Esophagus muscularis mucosa (tissue), 4 donors: ENCODE results near the gene SLC35F4. TPM values are rescaled to one million over a fixed set of nuclear protein-coding genes. Genes with fewer than 3 reads are reported as not detected.

ENCODE experiments used
- DNase-seq: peaks from one replicate; pipeline ENCODE4 v3.0.0-alpha.2; 2017; ENCODE audit errors: extremely low spot score
- H3K27ac ChIP-seq, 4 donors: fragments of 200-600 bp; sonication (generic); replicated peaks in 1 of 4; 1 replicate in 3 of 4; 2 replicates in 1 of 4; pipeline ENCODE4 v1.5.1; 2016 to 2019; ENCODE audit warnings: mild to moderate bottlenecking in 1 of 4
- H3K27me3 ChIP-seq, 4 donors: fragments of 200-600 bp; sonication (generic); one replicate each; pipeline versions ENCODE4 v1.5.1 to v1.6.0; 2016 to 2019
- H3K36me3 ChIP-seq, 4 donors: fragments of 200-600 bp; sonication (generic); one replicate each; pipeline ENCODE4 v1.5.1; 2016 to 2019
- H3K4me1 ChIP-seq, 4 donors: fragments of 200-600 bp; sonication (generic); one replicate each; pipeline ENCODE4 v1.5.1; 2016 to 2019
- H3K4me3 ChIP-seq, 4 donors: fragments of 200-600 bp; sonication (generic); 1 replicate in 2 of 4; 2 replicates in 2 of 4; pipeline ENCODE4 v1.5.1; 2016 to 2019; ENCODE audit warnings: mild to moderate bottlenecking in 4 of 4, moderate library complexity in 1 of 4
- H3K9me3 ChIP-seq, 4 donors: fragments of 200-600 bp; sonication (generic); 1 replicate in 3 of 4; 2 replicates in 1 of 4; pipeline ENCODE4 v1.5.1; 2016 to 2019
- EP300 ChIP-seq: sonication (generic); formaldehyde crosslinking; IDR thresholded peaks from one replicate; pipeline ENCODE4 v1.6.1; 2017; ENCODE audit warnings: antibody characterized with exemption
- POLR2A ChIP-seq: fragments of 450-650 bp; IDR thresholded peaks from one replicate; pipeline ENCODE4 v1.6.1; 2017; ENCODE audit warnings: antibody characterized with exemption, moderate library complexity, mild to moderate bottlenecking, low read depth
- POLR2AphosphoS5 ChIP-seq, 2 donors: sonication (generic); formaldehyde crosslinking; IDR thresholded peaks; one replicate each; pipeline ENCODE4 v1.6.1; 2017; ENCODE audit warnings: antibody characterized with exemption in 2 of 2
- WGBS: methylation state at CpG from one replicate; pipeline ENCODE4 v1.1.5; 2018; 5-methylcytosine and 5-hydroxymethylcytosine counted together
- intact Hi-C: fragments of 100-400 bp; cut with DNase I; formaldehyde crosslinking; loops from one replicate; pipeline ENCODE4 v1.15.1; 2023
- total RNA-seq, 4 donors: library from RNA; depleted of rRNA; stranded (reverse); fragments of >200 nt; gene quantifications; one replicate each; pipeline versions ENCODE4 v1.1.0 to v1.2.1, GENCODE V29; 2016
- TF ChIP-seq, protein P1 (sequence below), 3 experiments: fragments of 200-600 bp in 2 of 3; fragments of 450-650 bp in 1 of 3; sonication (generic) in 2 of 3; IDR thresholded peaks; one replicate each; pipeline ENCODE4 v1.5.1; 2017 to 2019; ENCODE audit warnings: antibody characterized with exemption in 3 of 3, mild to moderate bottlenecking in 2 of 3, moderate library complexity in 1 of 3

The SLC35F4 gene
- total RNA-seq, 4 donors from 2014 or later, result 0.42 TPM; not detected in 3

DNA sequence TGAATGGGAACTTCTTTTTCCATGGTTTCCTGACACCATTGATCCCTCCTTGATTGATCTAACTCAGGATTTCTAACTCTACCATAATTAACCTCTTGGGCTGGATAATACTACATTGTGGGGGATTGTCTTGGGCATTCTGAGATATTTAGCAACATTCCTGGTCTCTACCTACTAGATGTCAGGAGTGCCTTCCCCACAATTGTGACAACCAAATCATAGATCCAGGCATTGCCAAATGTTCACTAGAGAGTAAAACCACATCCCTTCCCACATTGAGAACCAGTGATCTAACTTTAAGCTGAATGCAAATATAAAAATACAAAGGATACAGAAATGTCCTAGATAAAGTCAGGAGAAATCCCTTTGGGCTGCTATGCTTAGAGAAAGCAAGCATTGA is 335.3 kb downstream of the SLC35F4 start:
- H3K4me3 ChIP-seq, result no peak overlapping the region
- no peak for DNase-seq
- no peaks in the 10 kb centered on the region for H3K4me1 ChIP-seq
- H3K27me3 ChIP-seq, result no peaks in the 10 kb centered on the region
- H3K27ac ChIP-seq, result no peak overlapping the region
- H3K36me3 ChIP-seq, result no peaks in the 10 kb centered on the region
- TF ChIP-seq, protein P1, sequence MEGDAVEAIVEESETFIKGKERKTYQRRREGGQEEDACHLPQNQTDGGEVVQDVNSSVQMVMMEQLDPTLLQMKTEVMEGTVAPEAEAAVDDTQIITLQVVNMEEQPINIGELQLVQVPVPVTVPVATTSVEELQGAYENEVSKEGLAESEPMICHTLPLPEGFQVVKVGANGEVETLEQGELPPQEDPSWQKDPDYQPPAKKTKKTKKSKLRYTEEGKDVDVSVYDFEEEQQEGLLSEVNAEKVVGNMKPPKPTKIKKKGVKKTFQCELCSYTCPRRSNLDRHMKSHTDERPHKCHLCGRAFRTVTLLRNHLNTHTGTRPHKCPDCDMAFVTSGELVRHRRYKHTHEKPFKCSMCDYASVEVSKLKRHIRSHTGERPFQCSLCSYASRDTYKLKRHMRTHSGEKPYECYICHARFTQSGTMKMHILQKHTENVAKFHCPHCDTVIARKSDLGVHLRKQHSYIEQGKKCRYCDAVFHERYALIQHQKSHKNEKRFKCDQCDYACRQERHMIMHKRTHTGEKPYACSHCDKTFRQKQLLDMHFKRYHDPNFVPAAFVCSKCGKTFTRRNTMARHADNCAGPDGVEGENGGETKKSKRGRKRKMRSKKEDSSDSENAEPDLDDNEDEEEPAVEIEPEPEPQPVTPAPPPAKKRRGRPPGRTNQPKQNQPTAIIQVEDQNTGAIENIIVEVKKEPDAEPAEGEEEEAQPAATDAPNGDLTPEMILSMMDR (IDR thresholded peaks at IDR 0.05), result no peak
- TF ChIP-seq EP300 (no peak), POLR2A (no peak), POLR2AphosphoS5 (IDR thresholded peaks at IDR 0.05) (no peak)
- H3K9me3 ChIP-seq, result peaks cover 0 to 8% (median 3%) of the 10 kb centered on the region in 4 donors
- intact Hi-C loops, result no loop called here

- intact Hi-C loops, result no loop called here
- TF ChIP-seq EP300, result no peak
- TF ChIP-seq POLR2A, result no peak
- TF ChIP-seq, protein P1 (IDR thresholded peaks at IDR 0.05), result no peak
- no peak for TF ChIP-seq POLR2AphosphoS5 (IDR thresholded peaks at IDR 0.05)
- Histone ChIP-seq H3K4me3 (no peak overlapping the region), H3K36me3 (no peaks in the 10 kb centered on the region), H3K27me3 (no peaks in the 10 kb centered on the region), H3K4me1 (no peaks in the 10 kb centered on the region), H3K9me3 (peaks cover 0 to 22% (median 7%) of the 10 kb centered on the region in 4 donors), H3K27ac (no peak overlapping the region)
- WGBS, result 45% methylated on average over 3 of the region's 3 CpGs
- DNase-seq, result no peak
These were observed 338.9 kb downstream of the SLC35F4 start for GRCh38 chr14:57526942-57527341.

DNA sequence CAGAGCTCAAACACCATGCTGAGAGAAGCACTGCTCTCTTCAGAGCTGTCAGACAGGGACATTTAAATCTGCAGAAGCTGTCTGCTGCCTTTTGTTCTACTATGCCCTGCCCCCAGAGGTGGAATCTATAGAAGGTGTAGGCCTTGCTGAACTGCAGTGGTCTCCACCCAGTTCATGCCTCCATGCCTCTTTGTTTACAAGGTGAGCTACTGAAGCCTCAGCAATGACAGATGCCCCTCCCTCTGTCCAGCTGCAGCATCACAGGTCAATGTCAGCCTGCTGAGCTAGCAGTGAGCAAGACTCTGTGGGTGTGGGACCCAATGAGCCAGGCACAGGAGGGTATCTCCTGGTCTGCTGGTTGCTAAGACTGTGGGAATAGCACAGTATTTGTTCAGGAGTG is 346.8 kb downstream of the SLC35F4 start:
- no peak for DNase-seq
- H3K4me1 ChIP-seq, result no peaks in the 10 kb centered on the region
- H3K27ac ChIP-seq, result no peak overlapping the region
- no peak for TF ChIP-seq POLR2A
- TF ChIP-seq, protein P1 (IDR thresholded peaks at IDR 0.05), result no peak
- no peak for TF ChIP-seq POLR2AphosphoS5 (IDR thresholded peaks at IDR 0.05)
- no peak for TF ChIP-seq EP300
- H3K36me3 ChIP-seq, result no peaks in the 10 kb centered on the region
- no peaks in the 10 kb centered on the region for H3K27me3 ChIP-seq
- intact Hi-C loops, result no loop called here
- no peak overlapping the region for H3K4me3 ChIP-seq
- peaks cover 0 to 22% (median 12%) of the 10 kb centered on the region in 4 donors for H3K9me3 ChIP-seq
